Measurements from ENCODE around the gene GASK1A.

The GASK1A gene

DNA sequence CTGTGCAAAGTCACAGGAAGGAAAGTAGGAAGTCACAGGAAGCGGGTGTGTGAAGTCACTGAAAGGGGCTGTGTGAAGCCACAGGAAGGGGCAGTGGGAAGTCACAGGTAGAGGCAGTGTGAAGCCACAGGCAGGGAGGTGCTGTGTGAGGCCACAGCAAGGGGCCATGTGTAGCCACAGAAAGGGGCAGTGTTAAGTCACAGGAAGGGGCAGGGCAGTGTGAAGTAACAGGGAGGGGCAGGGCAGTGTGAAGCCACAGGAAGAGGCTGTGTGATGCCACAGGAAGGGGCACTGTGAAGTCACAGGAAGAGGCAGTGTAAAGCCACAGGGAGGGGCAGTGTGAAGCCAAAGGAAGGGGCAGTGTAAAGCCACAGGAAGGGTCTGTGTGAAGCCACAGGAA is 36.5 kb downstream of the GASK1A start:
- no peak for DNase-seq

DNA sequence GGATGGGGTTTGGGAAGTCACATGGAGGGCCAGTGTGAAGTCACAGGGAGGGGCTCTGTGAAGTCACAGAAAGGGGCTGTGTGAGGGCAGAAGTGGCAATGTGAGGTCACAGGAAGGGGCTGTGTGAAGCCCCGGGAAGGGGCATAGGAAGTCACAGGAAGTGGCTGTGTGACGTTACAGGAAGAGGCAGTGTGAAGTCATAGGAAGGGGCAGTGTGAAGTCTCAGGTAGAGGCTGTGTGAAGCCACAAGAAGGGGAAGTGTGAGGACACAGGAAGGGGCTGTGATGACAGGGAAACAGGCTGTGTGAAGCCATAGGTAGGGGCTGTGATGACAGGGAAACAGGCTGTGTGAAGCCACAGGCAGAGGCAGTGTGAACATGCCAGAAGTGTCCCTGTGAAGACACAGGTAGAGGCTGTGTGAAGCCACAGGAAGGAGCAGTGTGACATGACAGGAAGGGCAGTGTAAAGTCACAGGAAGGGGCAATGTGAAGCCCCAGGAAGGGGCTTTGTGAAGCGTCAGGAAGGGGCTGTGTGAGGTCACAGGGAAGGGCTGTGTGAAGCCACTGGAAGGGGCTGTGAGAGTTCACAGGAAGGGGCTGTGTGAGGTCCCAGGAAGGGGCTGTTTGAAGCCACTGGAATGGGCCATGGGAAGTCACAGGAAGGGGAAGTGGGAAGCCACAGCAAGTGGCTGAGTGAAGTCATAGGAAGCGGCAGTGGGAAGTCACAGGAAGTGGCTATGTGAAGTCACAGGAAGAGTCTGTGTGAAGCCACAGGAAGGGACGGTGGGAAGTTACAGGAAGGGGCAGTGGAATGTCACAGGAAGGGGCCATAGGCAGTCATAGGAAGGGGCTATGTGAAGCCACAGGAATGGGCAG is 37.1 kb downstream of the GASK1A start:
- DNase-seq = no peak

DNA sequence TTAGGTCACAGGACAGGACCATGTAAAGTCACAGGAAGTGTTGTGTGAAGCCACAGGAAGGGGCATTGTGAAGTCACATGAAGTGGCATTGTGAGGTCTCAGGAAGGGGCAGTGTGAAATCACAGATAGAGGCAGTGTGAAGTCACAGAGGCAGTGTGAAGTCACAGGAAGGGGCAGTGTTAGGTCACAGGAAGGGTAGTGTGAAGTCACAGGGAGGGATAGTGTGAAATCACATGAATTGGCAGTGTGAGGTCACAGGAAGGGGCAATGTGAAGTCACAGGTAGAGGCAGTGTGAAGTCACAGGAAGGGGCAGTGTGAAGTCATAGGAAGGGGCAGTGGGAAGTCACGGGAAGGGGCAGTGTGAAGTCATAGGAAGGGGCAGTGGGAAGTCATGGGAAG is 37.9 kb downstream of the GASK1A start:
- no peak for DNase-seq

DNA sequence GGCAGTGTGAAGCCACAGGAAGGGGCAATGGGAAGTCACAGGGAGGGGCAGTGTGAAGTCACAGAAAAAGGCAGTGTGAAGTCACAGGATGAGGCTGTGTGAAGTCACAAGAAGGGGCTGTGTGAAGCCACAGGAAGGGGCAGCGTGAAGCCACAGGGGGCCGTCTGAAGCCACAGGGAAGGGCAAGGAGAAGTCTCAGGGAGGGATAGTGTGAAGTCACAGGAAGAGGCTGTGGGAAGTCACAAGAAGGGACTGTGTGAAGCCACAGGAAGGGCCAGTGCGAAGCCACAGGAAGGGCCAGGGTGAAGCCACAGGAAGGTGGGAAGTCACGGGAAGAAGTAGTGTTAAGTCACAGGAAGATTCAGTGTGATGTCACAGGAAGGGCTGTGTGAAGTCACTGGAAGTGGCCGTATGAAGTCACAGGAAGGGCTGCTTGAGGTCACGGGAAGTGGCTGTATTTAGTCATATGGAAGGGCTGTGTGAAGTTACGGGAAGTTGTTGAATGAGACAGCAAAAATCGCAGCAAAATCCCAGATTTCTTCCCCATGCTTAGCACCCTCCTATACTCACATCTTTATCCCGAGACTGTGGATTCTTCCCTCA is 38.6 kb downstream of the GASK1A start:
- no peak for DNase-seq

DNA sequence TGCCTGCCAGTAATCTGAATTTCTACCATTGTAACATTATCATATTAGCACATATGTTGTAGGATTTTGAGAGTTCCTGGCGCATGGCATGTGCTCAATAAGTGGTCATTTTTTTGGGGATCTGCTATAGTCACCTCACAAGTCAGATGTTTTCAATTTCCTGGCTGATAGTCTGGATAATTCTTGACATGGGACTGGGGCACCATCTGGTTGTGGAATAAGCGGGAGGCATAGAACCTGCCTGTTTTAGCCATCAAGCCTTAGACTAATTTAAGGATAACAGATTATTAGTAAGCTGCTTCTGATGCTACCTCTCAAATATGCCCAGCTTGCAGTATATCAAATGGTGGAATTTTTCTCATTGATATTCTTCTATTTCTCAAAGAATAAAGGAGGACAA is 39.1 kb downstream of the GASK1A start:
- DNase-seq = no peak

DNA sequence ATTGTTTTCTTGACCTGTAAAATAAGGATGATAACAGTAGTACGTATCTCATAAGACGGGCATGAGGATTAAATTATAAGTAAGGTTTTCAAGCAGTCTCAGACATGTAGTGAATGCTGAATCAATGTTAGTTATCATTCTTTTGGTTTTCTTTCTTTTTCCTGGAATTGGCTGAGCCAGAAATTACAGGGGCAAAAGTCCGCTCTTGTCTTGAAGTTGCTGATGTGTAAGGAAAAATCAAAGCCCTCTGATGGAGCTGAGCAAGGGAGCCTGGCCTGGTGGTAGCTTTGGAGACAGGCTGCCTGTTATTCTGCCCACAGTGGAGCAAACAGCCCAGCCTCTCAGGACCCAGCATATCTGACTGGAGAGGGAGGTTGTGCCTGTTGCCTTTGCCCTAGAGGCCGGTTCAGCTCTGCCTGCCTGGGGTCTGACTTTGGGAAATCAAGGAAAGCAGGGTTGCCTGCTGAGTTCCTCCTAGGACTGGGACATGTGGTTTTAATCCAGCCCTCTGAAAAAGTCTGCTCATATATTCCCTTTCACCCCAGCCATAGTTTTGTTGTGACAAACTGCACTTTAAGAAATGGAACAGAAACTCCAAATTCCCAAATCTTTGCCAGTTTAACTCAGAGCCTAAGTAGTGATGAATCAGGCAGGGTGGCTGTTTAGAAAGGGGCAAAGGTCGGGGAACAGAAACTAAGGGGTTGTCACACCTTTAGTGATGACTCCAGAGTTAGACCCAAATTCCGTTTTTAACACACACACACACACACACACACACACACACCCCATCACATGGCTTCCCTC is 40.1 kb downstream of the GASK1A start:
- no peak for DNase-seq

DNA sequence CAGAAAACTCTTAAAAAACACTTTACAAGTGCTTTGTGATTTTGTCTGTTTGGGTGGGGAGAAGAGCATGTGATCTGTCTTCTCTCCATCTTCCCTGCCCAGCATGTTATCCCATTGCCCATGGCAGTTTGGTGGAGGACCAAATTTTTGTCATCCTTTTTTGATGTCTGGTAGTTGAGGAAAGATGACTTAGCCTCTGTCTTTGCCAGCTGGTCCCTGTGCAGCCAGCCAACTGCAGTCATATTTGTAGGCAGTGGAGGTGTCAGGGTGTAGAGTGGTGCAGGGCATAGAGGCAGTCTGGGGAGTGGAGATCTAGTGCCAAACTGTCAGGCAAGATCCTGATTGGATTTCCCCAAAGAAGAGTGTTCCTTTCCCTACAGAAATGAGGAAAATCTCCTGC is 40.7 kb downstream of the GASK1A start:
- DNase-seq = no peak

DNA sequence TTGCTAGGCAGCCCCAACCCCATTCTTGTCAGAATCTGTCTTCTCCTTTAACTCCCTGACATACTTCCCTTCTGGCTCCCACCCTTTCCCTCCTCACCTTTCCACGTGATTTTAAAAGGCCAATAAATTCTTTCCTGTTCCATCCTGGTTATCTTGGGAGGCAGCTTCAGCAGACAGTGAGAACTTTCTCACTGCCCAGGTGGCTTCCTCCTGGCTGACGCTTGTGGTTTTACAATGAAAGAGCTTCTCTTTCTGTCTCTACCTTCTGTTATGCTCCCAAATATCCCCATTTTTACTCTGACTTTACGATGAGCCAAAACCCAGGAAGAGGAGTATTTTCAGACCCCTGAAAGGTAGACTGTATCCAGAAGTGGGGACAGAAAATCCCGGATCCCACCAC is 42.1 kb downstream of the GASK1A start:
- DNase-seq = no peak

DNA sequence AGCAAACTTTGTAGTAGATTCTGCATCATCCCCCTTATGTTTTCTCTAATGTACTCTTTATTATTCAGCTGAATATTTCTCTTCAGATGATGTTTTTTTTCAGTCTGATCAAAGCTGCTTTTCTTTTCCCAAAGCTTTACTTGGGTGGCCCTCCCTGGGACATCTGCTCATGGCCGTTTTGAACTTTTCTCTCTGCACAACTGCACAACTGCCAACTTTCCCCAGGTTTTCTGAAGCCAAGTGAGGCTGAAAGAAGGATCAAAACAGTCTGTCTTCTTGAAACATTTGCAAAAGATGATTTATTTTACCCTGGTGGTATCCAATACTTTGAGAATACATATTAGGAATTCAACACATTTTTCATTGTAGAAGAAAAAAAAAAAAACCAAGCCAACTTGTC is 43.0 kb downstream of the GASK1A start:
- no peak for DNase-seq

DNA sequence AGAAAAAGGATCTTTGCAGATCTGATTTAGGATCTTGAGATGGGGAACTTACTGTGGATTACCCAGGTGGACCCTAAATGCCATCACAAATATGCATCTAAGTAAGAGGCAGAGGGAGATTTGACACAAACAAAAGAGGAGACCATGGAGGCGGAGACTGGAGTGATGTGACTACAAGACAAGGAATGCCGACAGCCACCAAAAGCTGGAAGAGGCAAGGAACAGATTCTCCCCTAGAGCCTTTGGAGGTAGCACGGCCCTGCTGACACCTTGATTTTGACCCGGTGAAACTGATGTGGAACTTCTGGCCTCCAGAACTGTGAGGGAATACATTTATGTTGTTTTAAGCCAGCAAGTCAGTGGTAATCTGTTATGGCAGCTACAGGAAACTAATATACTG is 44.0 kb downstream of the GASK1A start:
- no peak for DNase-seq

DNA sequence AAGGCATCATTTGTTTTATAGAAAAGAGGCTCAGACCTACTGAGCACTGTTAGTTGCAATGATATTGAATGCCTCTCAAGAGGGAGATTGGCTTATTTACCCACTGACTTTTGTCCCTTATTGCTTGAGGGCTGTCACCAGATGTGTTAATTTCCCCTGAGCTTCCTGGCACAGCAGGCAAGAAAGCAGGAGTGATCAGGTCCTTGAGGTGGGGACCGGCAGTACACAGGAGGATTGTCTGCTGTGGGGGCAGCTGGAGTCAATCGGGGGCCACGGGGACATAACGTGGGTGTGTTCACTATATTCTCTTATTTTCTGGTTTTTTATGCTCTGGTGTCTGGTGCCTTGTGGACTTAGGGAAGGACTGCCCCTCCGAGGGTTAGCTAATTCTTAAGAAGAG is 44.6 kb downstream of the GASK1A start:
- DNase-seq = no peak

DNA sequence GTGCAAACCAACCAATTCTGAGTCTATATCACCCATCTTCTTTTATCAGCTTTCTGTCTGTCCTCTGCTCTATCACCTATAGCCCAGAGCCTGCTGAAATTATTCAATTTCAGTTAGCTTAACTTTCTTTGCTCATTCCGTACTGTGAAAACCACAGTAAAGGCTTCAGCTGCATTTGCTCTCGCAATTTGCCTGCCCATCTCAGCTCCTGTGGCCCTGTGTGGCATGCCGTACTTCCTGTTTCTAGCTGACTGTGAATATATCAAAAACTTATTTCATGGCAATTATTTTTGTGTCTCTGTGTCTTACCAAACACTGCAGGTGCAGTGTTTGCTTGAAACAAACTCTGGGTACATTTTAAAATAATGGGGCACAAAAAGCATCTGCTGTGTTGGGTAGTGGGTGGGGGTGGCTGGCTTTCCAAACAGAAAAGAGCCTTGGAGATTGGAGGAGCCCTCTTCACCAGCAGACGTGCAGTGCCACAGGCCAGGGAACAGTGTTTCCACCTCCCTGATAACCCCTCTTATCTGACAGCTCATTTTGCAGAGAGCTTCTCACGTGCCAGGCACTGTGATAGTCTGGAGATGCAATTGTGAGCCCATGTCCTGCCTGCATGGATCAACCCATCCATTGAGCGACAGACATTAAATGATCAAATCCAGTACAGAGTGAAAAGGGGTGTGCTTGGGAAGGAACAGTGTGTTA is 45.2 kb downstream of the GASK1A start:
- DNase-seq = peak; percentile 6

DNA sequence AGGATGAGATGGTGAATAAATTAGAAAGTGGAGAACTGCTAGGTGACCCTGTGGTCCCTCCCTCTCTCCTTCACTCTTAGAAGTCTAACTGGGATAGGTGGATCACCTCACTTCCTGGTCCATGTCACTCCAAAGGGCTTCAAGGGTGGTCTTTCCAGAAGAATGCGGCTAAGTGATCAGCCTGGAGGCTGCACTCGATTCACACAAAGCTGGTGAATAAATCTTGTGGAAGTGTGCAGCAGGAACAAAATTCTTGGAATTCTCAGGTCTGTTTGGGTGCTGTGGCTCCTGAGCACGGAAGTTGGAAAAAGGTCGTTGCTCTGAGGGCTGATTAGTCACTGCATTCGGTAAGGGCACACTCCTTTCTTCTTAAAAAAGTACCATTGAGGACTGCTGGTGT is 46.3 kb downstream of the GASK1A start:
- DNase-seq = no peak

DNA sequence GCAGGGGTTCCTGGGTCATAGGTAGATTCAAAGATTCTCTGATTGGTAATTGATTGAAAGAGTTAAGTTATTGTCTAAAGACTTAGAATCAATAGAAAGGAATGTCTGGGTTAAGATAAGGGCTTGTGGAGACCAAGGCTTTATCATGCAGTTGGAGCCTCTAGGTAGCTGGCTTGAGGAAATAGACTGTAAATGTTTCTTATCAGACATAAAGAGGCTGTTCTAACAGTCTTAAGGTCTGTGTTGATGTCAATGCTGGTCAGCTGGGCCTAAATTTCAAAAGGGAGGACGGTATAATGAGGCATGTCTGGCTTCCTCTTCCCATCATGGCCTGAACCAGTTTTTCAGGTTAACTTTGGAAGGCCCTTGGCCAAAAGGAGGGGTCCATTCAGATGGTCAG is 48.9 kb downstream of the GASK1A start:
- DNase-seq = no peak

DNA sequence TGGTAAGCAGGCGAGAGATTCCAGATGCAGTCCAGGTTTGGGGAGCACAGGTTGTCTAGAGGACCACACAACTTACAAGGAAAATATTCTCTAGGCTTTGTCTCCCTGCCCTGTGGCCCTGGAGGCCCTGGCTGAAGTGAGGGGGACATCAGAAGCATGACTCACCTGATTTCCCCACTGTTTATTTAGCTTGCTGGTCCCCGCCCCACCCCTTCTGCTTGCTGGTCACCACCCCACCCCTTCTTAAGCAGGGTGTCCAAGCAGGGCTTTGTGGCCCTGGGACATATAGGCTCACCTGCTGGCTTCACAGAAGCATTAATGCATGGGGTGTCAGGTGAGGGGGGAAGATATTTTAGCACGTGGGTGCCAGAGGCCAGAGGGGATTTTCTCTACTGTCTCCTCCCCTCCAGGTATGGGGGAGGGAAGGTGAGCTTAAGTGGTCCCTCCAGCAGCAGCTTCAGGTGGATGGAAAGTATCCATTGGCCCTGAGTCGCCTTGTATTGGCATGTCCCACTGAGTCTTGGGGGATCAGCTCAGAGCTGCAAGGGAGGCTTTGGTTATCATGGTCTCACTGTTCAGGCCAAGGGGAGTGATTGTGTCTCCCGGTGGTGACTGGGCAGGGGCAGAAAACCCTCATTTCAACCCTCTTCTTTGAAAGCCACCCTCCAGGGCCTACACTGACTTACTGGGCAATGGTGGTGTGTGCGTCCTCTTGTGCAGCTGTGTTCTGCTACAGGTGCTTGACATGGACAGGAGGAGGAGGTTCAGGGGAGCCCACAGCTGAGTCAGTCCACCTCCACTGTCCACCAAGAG is 49.8 kb downstream of the GASK1A start:
- no peak for DNase-seq

DNA sequence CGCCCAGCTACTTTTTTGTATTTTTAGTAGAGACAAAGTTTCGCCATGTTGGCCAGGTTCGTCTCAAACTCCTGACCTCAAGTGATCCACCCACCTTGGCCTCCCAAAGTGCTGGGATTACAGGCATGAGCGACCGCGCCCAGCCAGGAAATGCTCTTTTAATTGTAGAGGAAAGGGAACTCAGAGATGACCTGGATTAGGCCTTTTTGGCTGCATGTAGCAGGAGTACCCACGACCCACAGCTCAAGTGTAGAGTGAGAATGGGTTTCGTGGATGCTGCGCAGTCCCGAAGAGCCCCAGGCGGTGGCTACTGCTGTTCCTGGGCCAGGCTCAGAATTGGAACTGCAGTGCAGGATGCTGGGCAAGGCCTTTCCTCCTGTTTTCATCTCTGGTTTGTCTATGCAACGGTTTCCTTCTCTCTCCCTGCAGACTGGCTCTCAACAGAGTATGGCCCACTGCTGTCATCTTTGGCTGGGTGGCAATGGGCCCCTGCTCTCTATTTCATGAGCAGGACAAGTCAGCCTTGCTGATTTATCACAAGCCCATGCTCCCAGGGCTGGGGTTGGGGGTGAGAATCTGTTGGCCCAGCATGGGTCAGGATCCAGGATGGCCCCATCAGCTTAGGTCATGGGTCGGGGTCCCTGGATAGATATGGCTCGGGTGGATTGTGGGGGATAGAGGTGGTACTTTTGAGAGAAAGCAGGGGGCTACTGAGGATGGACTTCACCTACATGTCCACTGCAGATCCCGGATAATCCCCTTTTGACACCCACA is 51.2 kb downstream of the GASK1A start:
- DNase-seq = no peak

DNA sequence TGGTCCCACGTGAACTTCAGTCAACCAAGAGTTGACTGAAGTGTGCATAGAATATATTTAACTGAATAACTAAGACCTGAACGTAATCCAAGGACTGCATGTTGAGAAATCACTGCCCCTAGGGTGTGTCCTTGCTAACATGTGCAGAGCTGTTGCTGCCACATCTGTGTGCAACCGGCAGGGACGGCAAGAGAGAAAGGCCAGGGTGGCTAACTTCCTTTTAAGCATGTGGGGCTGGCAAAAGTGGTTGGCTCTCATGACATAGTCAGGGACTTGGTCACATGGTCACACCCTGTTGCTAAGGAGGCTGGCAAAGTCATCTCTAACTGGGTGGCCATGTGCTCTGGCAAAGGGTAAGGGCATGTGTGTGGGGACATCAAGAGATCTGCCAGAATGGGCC is 52.4 kb downstream of the GASK1A start:
- no peak for DNase-seq

DNA sequence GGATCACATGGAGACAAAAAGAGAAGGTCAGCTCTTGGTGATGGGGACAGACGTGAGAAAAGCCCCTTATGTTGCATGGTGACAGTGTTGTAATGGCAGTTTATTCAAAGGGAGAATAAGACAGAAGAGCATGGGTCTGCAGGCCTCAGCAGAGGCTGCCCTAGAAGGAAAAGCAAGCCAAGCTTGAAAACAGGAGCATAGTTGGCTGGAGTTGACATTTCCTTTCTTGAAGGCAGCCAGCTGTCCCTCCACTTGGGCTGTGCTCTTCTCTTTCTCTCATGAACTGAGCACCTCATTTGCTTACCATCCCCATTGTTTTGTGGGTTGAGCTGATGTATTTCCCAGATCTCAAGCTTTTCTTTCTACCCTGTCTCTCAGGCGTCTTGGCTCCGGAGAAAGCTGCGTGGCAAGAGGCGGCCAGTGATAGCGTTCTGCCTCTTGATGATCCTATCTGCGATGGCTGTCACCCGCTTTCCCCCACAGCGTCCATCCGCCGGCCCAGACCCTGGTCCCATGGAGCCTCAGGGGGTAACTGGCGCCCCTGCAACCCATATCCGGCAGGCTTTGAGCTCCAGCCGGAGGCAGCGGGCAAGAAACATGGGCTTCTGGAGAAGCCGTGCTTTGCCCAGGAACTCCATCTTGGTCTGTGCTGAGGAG is 52.9 kb downstream of the GASK1A start:
- no peak for DNase-seq

DNA sequence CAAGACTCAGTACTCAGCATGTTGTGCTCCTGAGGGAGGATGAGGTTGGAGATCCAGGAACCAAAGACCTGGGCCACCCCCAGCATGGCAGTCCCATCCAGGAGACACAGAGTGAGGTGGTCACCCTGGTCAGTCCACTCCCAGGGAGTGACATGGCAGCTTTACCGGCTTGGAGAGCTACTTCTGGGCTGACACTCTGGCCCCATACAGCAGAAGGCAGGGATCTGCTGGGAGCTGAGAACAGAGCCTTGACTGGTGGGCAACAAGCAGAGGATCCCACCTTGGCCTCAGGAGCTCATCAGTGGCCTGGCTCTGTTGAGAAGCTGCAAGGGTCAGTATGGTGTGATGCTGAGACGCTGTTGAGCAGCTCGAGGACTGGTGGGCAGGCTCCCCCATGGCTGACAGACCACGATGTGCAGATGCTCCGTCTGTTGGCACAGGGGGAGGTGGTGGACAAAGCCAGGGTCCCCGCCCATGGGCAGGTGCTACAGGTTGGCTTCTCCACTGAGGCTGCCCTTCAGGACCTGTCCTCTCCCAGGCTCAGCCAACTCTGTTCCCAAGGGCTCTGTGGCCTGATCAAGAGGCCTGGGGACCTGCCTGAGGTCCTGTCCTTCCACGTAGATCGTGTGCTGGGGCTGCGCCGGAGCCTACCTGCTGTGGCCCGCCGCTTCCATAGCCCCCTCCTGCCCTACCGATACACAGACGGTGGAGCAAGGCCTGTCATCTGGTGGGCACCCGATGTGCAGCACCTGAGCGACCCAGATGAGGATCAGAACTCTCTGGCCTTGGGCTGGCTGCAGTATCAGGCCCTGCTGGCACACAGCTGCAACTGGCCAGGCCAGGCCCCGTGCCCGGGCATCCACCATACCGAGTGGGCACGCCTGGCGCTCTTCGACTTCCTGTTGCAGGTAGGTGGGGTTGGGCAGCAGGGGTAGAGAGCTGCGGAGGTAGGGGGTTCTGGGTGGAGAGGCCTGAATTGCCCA is 53.8 kb downstream of the GASK1A start:
- no peak for DNase-seq

DNA sequence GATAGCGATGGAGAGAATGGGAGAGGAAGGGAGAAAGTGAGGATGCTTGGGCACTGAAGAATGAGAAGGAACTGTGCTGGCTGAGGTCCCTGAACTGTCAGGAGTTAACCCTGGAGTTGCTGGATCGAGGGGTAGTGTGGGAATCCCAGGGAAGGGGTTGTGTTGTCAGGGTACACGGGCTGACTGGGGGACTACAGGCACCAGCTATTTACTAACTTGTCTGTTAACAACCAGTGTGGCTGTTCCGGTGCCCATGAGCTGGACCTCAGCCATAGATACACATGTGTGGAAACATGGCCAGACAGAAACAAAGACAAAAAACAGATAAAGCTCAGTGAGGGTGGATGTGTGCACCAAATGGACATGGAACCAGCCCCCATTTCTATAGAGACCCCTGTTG is 55.1 kb downstream of the GASK1A start:
- no peak for DNase-seq

Measured in stimulated activated naive CD4-positive, alpha-beta T cell treated with Interleukin-2 at 50 U/mL for 16 hours (primary cell).